Hematopoietic multipotent progenitor cell treated with erythropoietin and hydrocortisone succinate and interleukin-3 and kit ligand, for 4 days (in vitro differentiated cells): ENCODE measurements around the gene GRM5.
"Not testable (repeated sequence)": the region's sequence is repeated elsewhere in the genome, so short reads cannot be mapped to it uniquely, and the experiment has no call there.

Source experiments
- DNase-seq: peaks from one replicate; pipeline ENCODE4 v3.0.0-alpha.2; 2015

GRM5 gene

GRCh38 chr11:88961621-88962020 lies 104.2 kb downstream of the GRM5 start:
- DNase-seq, result not testable (repeated sequence)

- not testable (repeated sequence) for DNase-seq
These were observed 105.9 kb downstream of the GRM5 start for GRCh38 chr11:88959857-88960256.

- DNase-seq, result no peak
These were observed 114.8 kb downstream of the GRM5 start for GRCh38 chr11:88950975-88951374.

GRCh38 chr11:88948908-88949307 lies 116.9 kb downstream of the GRM5 start:
- peak; percentile 1 for DNase-seq

- not testable (repeated sequence) for DNase-seq
These were observed 117.8 kb downstream of the GRM5 start for GRCh38 chr11:88947843-88948572.

- not testable (repeated sequence) for DNase-seq
These were observed 136.1 kb downstream of the GRM5 start for GRCh38 chr11:88929665-88930064.

GRCh38 chr11:88917065-88917464 lies 148.7 kb downstream of the GRM5 start:
- not testable (repeated sequence) for DNase-seq

- no peak for DNase-seq
These were observed 156.3 kb downstream of the GRM5 start for GRCh38 chr11:88909500-88909899.

- DNase-seq, result not testable (repeated sequence)
These were observed 164.3 kb downstream of the GRM5 start for GRCh38 chr11:88901436-88901835.

GRCh38 chr11:88888855-88889254 lies 176.9 kb downstream of the GRM5 start:
- DNase-seq, result not testable (repeated sequence)

- DNase-seq, result peak; percentile 29
These were observed 179.0 kb downstream of the GRM5 start for GRCh38 chr11:88886796-88887195.

GRCh38 chr11:88882800-88883199 lies 183.0 kb downstream of the GRM5 start:
- not testable (repeated sequence) for DNase-seq

- DNase-seq, result no peak
These were observed 204.2 kb downstream of the GRM5 start for GRCh38 chr11:88861618-88862017.

GRCh38 chr11:88860431-88860830 lies 205.4 kb downstream of the GRM5 start:
- DNase-seq, result not testable (repeated sequence)

- DNase-seq, result not testable (repeated sequence)
These were observed 211.8 kb downstream of the GRM5 start for GRCh38 chr11:88853963-88854362.

- not testable (repeated sequence) for DNase-seq
These were observed 214.2 kb downstream of the GRM5 start for GRCh38 chr11:88851547-88851946.

GRCh38 chr11:88849773-88850172 lies 216.0 kb downstream of the GRM5 start:
- not testable (repeated sequence) for DNase-seq

- no peak for DNase-seq
These were observed 216.4 kb downstream of the GRM5 start for GRCh38 chr11:88849368-88849767.

GRCh38 chr11:88846266-88846665 lies 219.5 kb downstream of the GRM5 start:
- DNase-seq, result not testable (repeated sequence)

- DNase-seq, result not testable (repeated sequence)
These were observed 220.8 kb downstream of the GRM5 start for GRCh38 chr11:88844941-88845340.

GRCh38 chr11:88843766-88844426 lies 221.9 kb downstream of the GRM5 start:
- DNase-seq, result not testable (repeated sequence)

- not testable (repeated sequence) for DNase-seq
These were observed 227.6 kb downstream of the GRM5 start for GRCh38 chr11:88838139-88838538.

- not testable (repeated sequence) for DNase-seq
These were observed 230.1 kb downstream of the GRM5 start for GRCh38 chr11:88835709-88836108.

GRCh38 chr11:88831303-88831890 lies 234.4 kb downstream of the GRM5 start:
- DNase-seq, result no peak
